K562 (cell line): ENCODE measurements around the gene SHISA9. TPM values are rescaled to one million over a fixed set of nuclear protein-coding genes. Genes with fewer than 3 reads are reported as not detected.

Experiments used
- ATAC-seq: fragments of 200-7000 bp; cut with Tn5 transposase; 3 replicates; pipeline ENCODE4 v1.9.1; 2020; ENCODE audit warnings: moderate library complexity
- BruUV-seq: library from RNA; stranded (reverse); fragments of 400-500 nt; replicated peaks from 2 replicates; lab custom pipeline; 2021; lab: Mats Ljungman, UMichigan
- CTCF ChIA-PET: fragments of 300-600 bp; formaldehyde crosslinking; extraction: SDS; loops from one replicate; lab custom pipeline; 2021; ENCODE audit warnings: low intra/inter-chr PET ratio; lab: Yijun Ruan, JAX
- POLR2A ChIA-PET: fragments of 300-600, 350-650 bp; sonication (Branson Sonifier 250); formaldehyde crosslinking; extraction: SDS; loops from one replicate; lab custom pipeline; 2021; ENCODE audit warnings: antibody characterized with exemption, inconsistent platforms; lab: Yijun Ruan, JAX
- DNase-seq, 4 experiments: peaks; one replicate each; pipeline versions ENCODE4 v3.0.0 to v3.0.0-alpha.2; 2011 to 2018; ENCODE audit warnings: low spot score in 3 of 4, mixed read lengths in 3 of 4; ENCODE audit errors: extremely low read depth in 1 of 4
- FAIRE-seq: peaks from 2 replicates; lab custom pipeline; 2011; peaks lifted over from hg19 to GRCh38; lab: Jason Lieb, UNC
- H2AFZ ChIP-seq: 2 replicates; pipeline ENCODE4 v1.6.0; 2011; ENCODE audit warnings: low read depth, low read length, control low read depth, inconsistent platforms
- H3K27ac ChIP-seq: fragments of 200-600 bp; 3 replicates; pipeline ENCODE4 v1.8.0; 2011; ENCODE audit warnings: low read depth, mild to moderate bottlenecking, control low read depth, inconsistent platforms, low read length, moderate library complexity, mixed read lengths; ENCODE audit errors: extremely low read depth
- H3K27me3 ChIP-seq, 2 experiments: fragments of 300-600 bp in 1 of 2; 2 replicates in 1 of 2; 3 replicates in 1 of 2; pipeline versions ENCODE4 v1.6.0 to v1.8.0; 2011; ENCODE audit warnings: inconsistent platforms in 2 of 2, low read length in 2 of 2, mild to moderate bottlenecking in 1 of 2, mixed read lengths in 1 of 2, moderate library complexity in 1 of 2; ENCODE audit not compliant: control insufficient read depth in 2 of 2, insufficient read depth in 2 of 2
- H3K36me3 ChIP-seq: fragments of 300-600 bp; 3 replicates; pipeline ENCODE4 v1.8.0; 2011; ENCODE audit warnings: mild to moderate bottlenecking, low read length, inconsistent platforms; ENCODE audit not compliant: control insufficient read depth, insufficient read depth
- H3K4me1 ChIP-seq, 2 experiments: fragments of 200-600 bp in 1 of 2; replicated peaks in 1 of 2; 2 replicates in 1 of 2; 3 replicates in 1 of 2; pipeline versions ENCODE4 v1.5.1 to v1.8.0; 2011; ENCODE audit warnings: inconsistent platforms in 2 of 2, low read length in 2 of 2, mild to moderate bottlenecking in 1 of 2, mixed read lengths in 1 of 2, moderate library complexity in 1 of 2; ENCODE audit not compliant: control insufficient read depth in 2 of 2, insufficient read depth in 2 of 2
- H3K4me2 ChIP-seq: 2 replicates; pipeline ENCODE4 v1.6.1; 2011; ENCODE audit warnings: low read length, control low read depth, inconsistent platforms, mixed read lengths; ENCODE audit not compliant: insufficient read depth
- H3K4me3 ChIP-seq: fragments of 200-600 bp; sonication (generic), shearing (Covaris generic); 2 replicates; pipeline ENCODE4 v1.5.1; 2016; ENCODE audit warnings: control low read depth, inconsistent platforms
- H3K79me2 ChIP-seq: fragments of 200-600 bp; 3 replicates; pipeline ENCODE4 v1.8.0; 2011; ENCODE audit warnings: low read length, inconsistent platforms; ENCODE audit not compliant: control insufficient read depth, insufficient read depth
- H3K9ac ChIP-seq, 2 experiments: 2 replicates each; pipeline versions ENCODE4 v1.6.0 to v1.6.1; 2011; ENCODE audit warnings: low read depth in 2 of 2, low read length in 2 of 2, control low read depth in 1 of 2, inconsistent platforms in 1 of 2, mild to moderate bottlenecking in 1 of 2, mixed read lengths in 1 of 2; ENCODE audit not compliant: insufficient read depth in 1 of 2
- H3K9me1 ChIP-seq: one replicate; pipeline ENCODE4 v1.6.0; 2011; ENCODE audit warnings: inconsistent platforms, mild to moderate bottlenecking, low read length, moderate library complexity; ENCODE audit not compliant: control insufficient read depth, insufficient read depth
- H3K9me3 ChIP-seq: replicated peaks from 2 replicates; pipeline ENCODE4 v1.5.1; 2011; ENCODE audit warnings: low read depth, low read length, inconsistent platforms; ENCODE audit not compliant: control insufficient read depth, insufficient read depth
- H4K20me1 ChIP-seq: replicated peaks from 2 replicates; pipeline ENCODE4 v1.6.1; 2011; ENCODE audit warnings: low read length, inconsistent platforms, mixed read lengths; ENCODE audit not compliant: control insufficient read depth, insufficient read depth
- FOXK1 ChIP-seq: sonication (generic); formaldehyde crosslinking; IDR thresholded peaks from 2 replicates; pipeline ENCODE4 v1.8.0; 2022; ENCODE audit warnings: missing genetic modification reagents, mild to moderate bottlenecking, borderline replicate concordance
- KDM1A ChIP-seq, 2 experiments: fragments of 450-650 bp; IDR thresholded peaks; 2 replicates each; pipeline ENCODE4 v1.6.1; 2016; ENCODE audit warnings: mild to moderate bottlenecking in 2 of 2
- NFIX ChIP-seq: fragments of 250-450 bp; sonication (Bioruptor Pico); IDR thresholded peaks from 2 replicates; pipeline ENCODE4 v1.4.0; 2020; ENCODE audit warnings: low read depth, mild to moderate bottlenecking, moderate library complexity
- ZNF311 ChIP-seq: fragments of 250-450 bp; sonication (Bioruptor Pico); IDR thresholded peaks from 2 replicates; pipeline ENCODE4 v1.4.0; 2020; ENCODE audit warnings: mild to moderate bottlenecking, moderate library complexity
- WGBS: fragments of 100-300 bp; shearing (Covaris generic); methylation state at CpG from one replicate; pipeline ENCODE4 v1.1.6; 2016; ENCODE audit warnings: low coverage, mixed read lengths; ENCODE audit not compliant: insufficient coverage; ENCODE audit errors: missing lambda C conversion rate; 5-methylcytosine and 5-hydroxymethylcytosine counted together
- in situ Hi-C: fragments of 300-500 bp; cut with MboI; formaldehyde crosslinking; loops from 4 replicates; pipeline ENCODE4 v1.15.0; 2018; ENCODE audit warnings: inconsistent platforms, mixed read lengths
- intact Hi-C: fragments of 100-400 bp; cut with micrococcal nuclease; formaldehyde crosslinking; loops from 2 replicates; pipeline ENCODE4 v1.14.2; 2022
- polyA plus RNA-seq, 8 experiments: library from polyadenylated mRNA; depleted of rRNA in 4 of 8; stranded (reverse) in 5 of 8; unstranded in 3 of 8; fragments of >200 nt; fragmentation: Nextera tagmentation in 2 of 8; fragmentation: Illumina TruSeq in 1 of 8; extraction: Ambion mirVana in 2 of 8; extraction: Trizol in 1 of 8; gene quantifications; 2 replicates each; pipeline versions ENCODE4 v1.2.1 to v1.2.3, GENCODE V29; 2011 to 2014; ENCODE audit warnings: inconsistent platforms in 1 of 8, missing spikeins in 1 of 8
- total RNA-seq, 7 experiments: library from RNA; depleted of rRNA in 6 of 7; stranded (reverse); fragments of >200 nt in 6 of 7; fragmentation: Illumina TruSeq in 2 of 7; extraction: Trizol in 2 of 7; gene quantifications; 2 replicates each; pipeline versions ENCODE4 v1.2.1 to v1.2.3, GENCODE V29; 2011 to 2021; ENCODE audit warnings: low replicate concordance in 1 of 7
- TF ChIP-seq, protein P1 (sequence below): fragments of 250-450 bp; sonication (Bioruptor Pico); IDR thresholded peaks from 2 replicates; pipeline ENCODE4 v1.5.0; 2021; ENCODE audit warnings: mild to moderate bottlenecking, borderline replicate concordance
- TF ChIP-seq, protein P2 (sequence below), 2 experiments: fragments of 450-650 bp in 1 of 2; sonication (generic) in 1 of 2; formaldehyde crosslinking in 1 of 2; IDR thresholded peaks; 2 replicates each; pipeline versions ENCODE4 v1.7.1 to v1.9.0; 2016 to 2022; ENCODE audit warnings: inconsistent platforms in 1 of 2, mild to moderate bottlenecking in 1 of 2, missing genetic modification reagents in 1 of 2

The SHISA9 gene
- total and polyA plus RNA-seq, 9 of the 15 experiments (the other 6 are each of a cell fraction or from before 2014, with no cell fraction given), result under 0.01 to 0.16 (median 0.01) TPM; not detected in 6

GRCh38 chr16:13067648-13068047 lies 166.2 kb downstream of the SHISA9 start (continued):
- TF ChIP-seq, protein P1, sequence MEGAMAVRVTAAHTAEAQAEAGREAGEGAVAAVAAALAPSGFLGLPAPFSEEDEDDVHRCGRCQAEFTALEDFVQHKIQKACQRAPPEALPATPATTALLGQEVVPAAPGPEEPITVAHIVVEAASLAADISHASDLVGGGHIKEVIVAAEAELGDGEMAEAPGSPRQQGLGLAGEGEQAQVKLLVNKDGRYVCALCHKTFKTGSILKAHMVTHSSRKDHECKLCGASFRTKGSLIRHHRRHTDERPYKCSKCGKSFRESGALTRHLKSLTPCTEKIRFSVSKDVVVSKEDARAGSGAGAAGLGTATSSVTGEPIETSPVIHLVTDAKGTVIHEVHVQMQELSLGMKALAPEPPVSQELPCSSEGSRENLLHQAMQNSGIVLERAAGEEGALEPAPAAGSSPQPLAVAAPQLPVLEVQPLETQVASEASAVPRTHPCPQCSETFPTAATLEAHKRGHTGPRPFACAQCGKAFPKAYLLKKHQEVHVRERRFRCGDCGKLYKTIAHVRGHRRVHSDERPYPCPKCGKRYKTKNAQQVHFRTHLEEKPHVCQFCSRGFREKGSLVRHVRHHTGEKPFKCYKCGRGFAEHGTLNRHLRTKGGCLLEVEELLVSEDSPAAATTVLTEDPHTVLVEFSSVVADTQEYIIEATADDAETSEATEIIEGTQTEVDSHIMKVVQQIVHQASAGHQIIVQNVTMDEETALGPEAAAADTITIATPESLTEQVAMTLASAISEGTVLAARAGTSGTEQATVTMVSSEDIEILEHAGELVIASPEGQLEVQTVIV (CRISPR knock-in tag), result no peak
- TF ChIP-seq, all 486 proteins: peak for 0

- H3K9me3 ChIP-seq, result peaks cover 11% of the 10 kb centered on the region; the same call in 1 of the 2 replicates
- FAIRE-seq (no peak), ATAC-seq (no peak), DNase-seq (no peak)
- no peak overlapping the region for H2AFZ ChIP-seq
- H3K4me2 ChIP-seq, result no peak overlapping the region
- H3K4me1 ChIP-seq, result no peaks in the 10 kb centered on the region
- no peaks in the 10 kb centered on the region for H3K36me3 ChIP-seq
- POLR2A ChIA-PET, result no interaction called here
- no peak overlapping the region for H3K4me3 ChIP-seq
- H3K27ac ChIP-seq, result no peak overlapping the region
- H4K20me1 ChIP-seq, result no peaks in the 10 kb centered on the region
- WGBS, result 11% methylated on average over 8 of the region's 8 CpGs
- CTCF ChIA-PET, result no interaction called here
- intact Hi-C loops (no loop called here), in situ Hi-C loops (no loop called here)
- H3K79me2 ChIP-seq, result no peaks in the 10 kb centered on the region
- no peaks in the 10 kb centered on the region for H3K9me1 ChIP-seq
- BruUV-seq, result no TSS peak
- no peak overlapping the region for H3K9ac ChIP-seq
- no peaks in the 10 kb centered on the region for H3K27me3 ChIP-seq
- peak in 1 of 2 experiments; percentile 56; a peak in 1 of 4 replicates for TF ChIP-seq KDM1A (IDR thresholded peaks at IDR 0.05)
- TF ChIP-seq FOXK1 (CRISPR knock-in tag), result no peak
- TF ChIP-seq, protein P2, sequence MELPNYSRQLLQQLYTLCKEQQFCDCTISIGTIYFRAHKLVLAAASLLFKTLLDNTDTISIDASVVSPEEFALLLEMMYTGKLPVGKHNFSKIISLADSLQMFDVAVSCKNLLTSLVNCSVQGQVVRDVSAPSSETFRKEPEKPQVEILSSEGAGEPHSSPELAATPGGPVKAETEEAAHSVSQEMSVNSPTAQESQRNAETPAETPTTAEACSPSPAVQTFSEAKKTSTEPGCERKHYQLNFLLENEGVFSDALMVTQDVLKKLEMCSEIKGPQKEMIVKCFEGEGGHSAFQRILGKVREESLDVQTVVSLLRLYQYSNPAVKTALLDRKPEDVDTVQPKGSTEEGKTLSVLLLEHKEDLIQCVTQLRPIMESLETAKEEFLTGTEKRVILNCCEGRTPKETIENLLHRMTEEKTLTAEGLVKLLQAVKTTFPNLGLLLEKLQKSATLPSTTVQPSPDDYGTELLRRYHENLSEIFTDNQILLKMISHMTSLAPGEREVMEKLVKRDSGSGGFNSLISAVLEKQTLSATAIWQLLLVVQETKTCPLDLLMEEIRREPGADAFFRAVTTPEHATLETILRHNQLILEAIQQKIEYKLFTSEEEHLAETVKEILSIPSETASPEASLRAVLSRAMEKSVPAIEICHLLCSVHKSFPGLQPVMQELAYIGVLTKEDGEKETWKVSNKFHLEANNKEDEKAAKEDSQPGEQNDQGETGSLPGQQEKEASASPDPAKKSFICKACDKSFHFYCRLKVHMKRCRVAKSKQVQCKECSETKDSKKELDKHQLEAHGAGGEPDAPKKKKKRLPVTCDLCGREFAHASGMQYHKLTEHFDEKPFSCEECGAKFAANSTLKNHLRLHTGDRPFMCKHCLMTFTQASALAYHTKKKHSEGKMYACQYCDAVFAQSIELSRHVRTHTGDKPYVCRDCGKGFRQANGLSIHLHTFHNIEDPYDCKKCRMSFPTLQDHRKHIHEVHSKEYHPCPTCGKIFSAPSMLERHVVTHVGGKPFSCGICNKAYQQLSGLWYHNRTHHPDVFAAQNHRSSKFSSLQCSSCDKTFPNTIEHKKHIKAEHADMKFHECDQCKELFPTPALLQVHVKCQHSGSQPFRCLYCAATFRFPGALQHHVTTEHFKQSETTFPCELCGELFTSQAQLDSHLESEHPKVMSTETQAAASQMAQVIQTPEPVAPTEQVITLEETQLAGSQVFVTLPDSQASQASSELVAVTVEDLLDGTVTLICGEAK (IDR thresholded peaks at IDR 0.05), result no peak
- TF ChIP-seq, protein P2 (CRISPR knock-in tag; IDR thresholded peaks at IDR 0.05), result no peak
- no peak for TF ChIP-seq ZNF311 (CRISPR knock-in tag)
- no peak for TF ChIP-seq NFIX (CRISPR knock-in tag)
These were observed 167.7 kb downstream of the SHISA9 start for GRCh38 chr16:13068912-13069583.
